ENCODE measurements around the gene KCNH1.

Gene KCNH1

GRCh38 chr1:210629276-210629675 is 504.7 kb downstream of the KCNH1 start:
- TF ChIP-seq CTCF (IDR thresholded peaks at IDR 0.05; ENCODE audit: insufficient read depth, low read length, poor library complexity, severe bottlenecking) = no peak
- Histone ChIP-seq H3K36me3 (ENCODE audit: control insufficient read depth, insufficient read depth, low read length) (no peaks in the 10 kb centered on the region), H3K4me3 (replicated peaks; ENCODE audit: low read depth, low read length) (no peak overlapping the region), H3K27me3 (replicated peaks; ENCODE audit: control insufficient read depth, insufficient read depth, low read length) (no peaks in the 10 kb centered on the region)
- no peak for DNase-seq (ENCODE audit: extremely low read depth, insufficient read length)

- no peak for DNase-seq (ENCODE audit: extremely low read depth, insufficient read length)
- Histone ChIP-seq H3K36me3 (ENCODE audit: control insufficient read depth, insufficient read depth, low read length) (no peaks in the 10 kb centered on the region), H3K27me3 (replicated peaks; ENCODE audit: control insufficient read depth, insufficient read depth, low read length) (no peaks in the 10 kb centered on the region), H3K4me3 (replicated peaks; ENCODE audit: low read depth, low read length) (no peak overlapping the region)
- no peak for TF ChIP-seq CTCF (IDR thresholded peaks at IDR 0.05; ENCODE audit: insufficient read depth, low read length, poor library complexity, severe bottlenecking)
Measured at GRCh38 chr1:210627755-210628154, 506.2 kb downstream of the KCNH1 start.
